Activated naive CD4-positive, alpha-beta T cell treated with anti-CD3 and anti-CD28 coated beads for 36 hours (primary cell): ENCODE measurements around the gene KLHL36. TPM values are rescaled to one million over a fixed set of nuclear protein-coding genes. Genes with fewer than 3 reads are reported as not detected.
"Not testable (repeated sequence)": the region's sequence is repeated elsewhere in the genome, so short reads cannot be mapped to it uniquely, and the experiment has no call there.

Experiments
- CTCF ChIA-PET: fragments of 350-600 bp; sonication (Branson Sonifier 250); formaldehyde crosslinking; loops from one replicate; lab custom pipeline; 2021; ENCODE audit warnings: antibody characterized with exemption; lab: Charles Lee
- DNase-seq: peaks from one replicate; pipeline ENCODE4 v3.0.0-alpha.2; 2020
- H3K27ac Mint-ChIP-seq: one replicate; pipeline ENCODE4 v1.8.0; 2021; ENCODE audit warnings: mild to moderate bottlenecking, mixed read lengths
- H3K27me3 Mint-ChIP-seq: one replicate; pipeline ENCODE4 v1.8.0; 2021; ENCODE audit warnings: low read depth, mixed read lengths
- H3K36me3 Mint-ChIP-seq: one replicate; pipeline ENCODE4 v1.8.0; 2021; ENCODE audit warnings: low read depth, mixed read lengths
- H3K4me1 Mint-ChIP-seq: one replicate; pipeline ENCODE4 v1.8.0; 2021; ENCODE audit warnings: low read depth, mixed read lengths
- H3K4me3 Mint-ChIP-seq: one replicate; pipeline ENCODE4 v1.8.0; 2021; ENCODE audit warnings: mild to moderate bottlenecking, moderate library complexity, mixed read lengths
- H3K9me3 Mint-ChIP-seq: one replicate; pipeline ENCODE4 v1.8.0; 2021; ENCODE audit warnings: mixed read lengths
- intact Hi-C: fragments of 100-400 bp; cut with micrococcal nuclease; formaldehyde crosslinking; loops from one replicate; pipeline ENCODE4 v1.15.1; 2023
- total RNA-seq, 2 experiments: library from RNA; stranded (reverse); gene quantifications; one replicate each; pipeline ENCODE4 v1.2.3, GENCODE V29; 2021

KLHL36 gene
- total RNA-seq, 2 experiments from 2014 or later = 45.7 to 50.3 TPM

DNA sequence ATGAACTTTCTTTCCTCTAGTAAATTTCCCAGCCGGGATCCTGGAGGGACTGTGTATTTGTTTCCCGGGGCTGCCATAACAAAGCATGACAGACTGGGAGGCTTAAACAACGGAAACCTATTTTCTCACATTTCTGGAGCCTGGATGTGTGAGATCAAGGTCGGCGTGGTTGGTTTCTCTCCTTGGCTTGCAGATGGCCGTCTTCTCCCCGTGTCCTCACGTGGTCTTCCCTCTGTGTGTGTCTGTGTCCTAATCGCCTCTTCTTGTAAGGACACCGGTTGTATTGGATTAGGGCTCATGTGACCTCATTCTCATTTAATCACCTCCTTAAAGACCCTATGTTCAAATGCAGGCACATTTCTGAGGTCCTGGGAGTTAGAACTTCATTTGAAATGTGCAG is 29.5 kb downstream of the KLHL36 start:
- no peaks in the 10 kb centered on the region for H3K27me3 Mint-ChIP-seq
- intact Hi-C loops = loop anchor here (10.0 kb wide), 1 partner anchor 277 kb away; no protein-coding TSS in a partner anchor
- H3K27ac Mint-ChIP-seq = no peak overlapping the region
- CTCF ChIA-PET = no interaction called here
- H3K4me1 Mint-ChIP-seq = no peaks in the 10 kb centered on the region
- DNase-seq = no peak
- no peak overlapping the region for H3K4me3 Mint-ChIP-seq
- no peaks in the 10 kb centered on the region for H3K36me3 Mint-ChIP-seq
- no peaks in the 10 kb centered on the region for H3K9me3 Mint-ChIP-seq

GRCh38 chr16:84678541-84678940 is 30.2 kb downstream of the KLHL36 start:
- H3K4me3 Mint-ChIP-seq = no peak overlapping the region
- CTCF ChIA-PET = interaction anchor here (0.6 kb wide), 1 partner anchor 856 kb away, joined by 5 read pairs; no protein-coding TSS in a partner anchor
- no peaks in the 10 kb centered on the region for H3K9me3 Mint-ChIP-seq
- no peaks in the 10 kb centered on the region for H3K4me1 Mint-ChIP-seq
- H3K36me3 Mint-ChIP-seq = no peaks in the 10 kb centered on the region
- H3K27me3 Mint-ChIP-seq = no peaks in the 10 kb centered on the region
- intact Hi-C loops = loop anchor here (10.0 kb wide), 1 partner anchor 276 kb away; no protein-coding TSS in a partner anchor
- H3K27ac Mint-ChIP-seq = no peak overlapping the region
- DNase-seq = no peak

- no peak overlapping the region for H3K4me3 Mint-ChIP-seq
- CTCF ChIA-PET = interaction anchor here (0.6 to 2.1 kb wide), 5 partner anchors 7 to 259 kb away, joined by 3 to 6 read pairs (median 4); no protein-coding TSS in a partner anchor
- H3K27me3 Mint-ChIP-seq = no peaks in the 10 kb centered on the region
- DNase-seq = no peak
- no peaks in the 10 kb centered on the region for H3K4me1 Mint-ChIP-seq
- intact Hi-C loops = no loop called here
- H3K27ac Mint-ChIP-seq = no peak overlapping the region
- H3K36me3 Mint-ChIP-seq = no peaks in the 10 kb centered on the region
- no peaks in the 10 kb centered on the region for H3K9me3 Mint-ChIP-seq
Observed at GRCh38 chr16:84680165-84680842, 32.0 kb downstream of the KLHL36 start.

DNA sequence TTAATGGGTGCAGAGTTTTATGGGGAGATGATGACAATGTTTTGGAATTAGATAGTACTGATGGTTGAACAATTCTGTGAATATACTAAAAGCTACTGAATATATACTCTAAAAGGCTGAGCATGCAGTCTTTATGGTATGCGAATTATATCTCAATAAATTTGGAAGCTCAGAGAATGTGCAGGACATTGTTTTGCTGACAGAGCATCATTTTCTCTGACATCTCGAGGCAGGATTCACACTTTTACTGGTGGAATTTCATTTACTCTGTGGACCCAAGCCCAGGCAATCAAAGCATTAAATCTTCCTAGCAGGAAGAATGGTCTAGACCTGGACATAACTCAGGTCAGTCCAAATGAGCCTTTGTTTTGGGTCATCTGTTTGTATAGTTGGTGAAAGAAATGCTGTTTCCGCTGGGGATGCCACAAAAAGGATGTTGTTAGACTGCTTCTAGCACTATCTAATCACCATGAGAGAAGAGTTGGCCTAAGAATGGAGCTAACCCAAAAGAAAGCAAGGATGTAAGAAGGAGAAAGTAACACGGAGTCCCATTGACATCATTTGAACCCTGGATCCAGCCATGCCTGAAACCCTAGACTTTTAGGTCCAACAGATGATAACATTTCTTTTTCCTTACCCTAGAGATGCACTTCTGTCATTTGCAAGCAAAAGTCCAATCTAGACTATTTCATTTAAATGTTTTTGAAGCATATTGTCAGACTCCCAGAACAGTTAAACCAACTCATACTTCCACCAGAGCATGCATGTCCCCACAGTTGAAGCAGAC is 32.7 kb downstream of the KLHL36 start:
- Mint-ChIP-seq H3K36me3 (no peaks in the 10 kb centered on the region), H3K4me1 (no peaks in the 10 kb centered on the region), H3K9me3 (no peaks in the 10 kb centered on the region), H3K27ac (no peak overlapping the region), H3K4me3 (no peak overlapping the region), H3K27me3 (no peaks in the 10 kb centered on the region)
- CTCF ChIA-PET = interaction anchor here (0.6 to 2.1 kb wide), 2 partner anchors 8 to 258 kb away, joined by 4 to 6 read pairs; no protein-coding TSS in a partner anchor
- DNase-seq = no peak
- intact Hi-C loops = no loop called here

GRCh38 chr16:84683691-84684591 is 35.6 kb downstream of the KLHL36 start:
- intact Hi-C loops = no loop called here
- no peak overlapping the region for H3K4me3 Mint-ChIP-seq
- H3K27me3 Mint-ChIP-seq = no peaks in the 10 kb centered on the region
- CTCF ChIA-PET = interaction anchor here (0.6 to 1.1 kb wide), 3 partner anchors 12 to 54 kb away, joined by 3 to 4 read pairs (median 3); no protein-coding TSS in a partner anchor
- no peaks in the 10 kb centered on the region for H3K36me3 Mint-ChIP-seq
- DNase-seq = no peak
- H3K27ac Mint-ChIP-seq = no peak overlapping the region
- H3K4me1 Mint-ChIP-seq = peaks cover 4% of the 10 kb centered on the region
- H3K9me3 Mint-ChIP-seq = no peaks in the 10 kb centered on the region

DNA sequence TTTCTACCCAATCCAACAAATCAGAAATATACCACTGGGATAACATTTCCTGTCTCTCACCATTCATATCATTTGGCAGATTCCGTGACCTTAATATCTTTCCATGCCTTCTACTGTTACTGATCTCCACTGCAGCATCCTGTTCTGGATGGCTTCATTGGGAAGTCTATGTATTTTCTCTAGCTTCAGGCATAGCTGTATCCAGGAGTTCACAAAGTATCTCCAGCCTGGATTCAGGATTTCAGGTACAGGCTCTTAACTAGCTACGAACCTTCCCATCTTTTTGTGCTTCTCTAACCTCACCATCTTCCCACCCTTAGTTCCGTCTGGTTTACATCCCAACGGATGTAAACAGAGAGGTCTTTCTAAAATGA is 36.3 kb downstream of the KLHL36 start:
- intact Hi-C loops = no loop called here
- Mint-ChIP-seq H3K4me3 (no peak overlapping the region), H3K36me3 (no peaks in the 10 kb centered on the region), H3K9me3 (no peaks in the 10 kb centered on the region), H3K4me1 (peaks cover 4% of the 10 kb centered on the region), H3K27me3 (no peaks in the 10 kb centered on the region), H3K27ac (no peak overlapping the region)
- DNase-seq = no peak
- CTCF ChIA-PET = interaction anchor here (1.0 to 1.1 kb wide), 2 partner anchors 13 to 54 kb away, joined by 3 to 4 read pairs; no protein-coding TSS in a partner anchor

DNA sequence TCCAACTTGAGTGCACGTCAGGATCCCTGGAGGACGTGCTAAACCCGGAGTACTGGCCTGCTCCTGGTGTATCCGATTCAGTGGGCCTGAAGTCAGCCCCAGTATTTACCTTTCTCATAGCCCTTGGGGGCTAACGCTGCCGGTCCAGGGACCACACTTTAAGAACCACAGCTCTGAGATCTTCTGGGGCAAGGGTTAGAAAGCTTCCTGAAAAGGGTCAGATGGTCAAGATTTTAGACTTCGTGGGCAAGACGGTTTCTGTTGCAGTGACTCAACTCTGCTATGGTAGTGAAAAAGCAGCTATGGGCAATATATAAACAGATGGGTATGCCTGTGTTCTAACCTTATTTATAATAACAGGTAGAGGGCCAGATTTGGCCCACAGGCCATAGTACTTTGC is 36.9 kb downstream of the KLHL36 start:
- no peaks in the 10 kb centered on the region for H3K9me3 Mint-ChIP-seq
- intact Hi-C loops = no loop called here
- DNase-seq = no peak
- CTCF ChIA-PET = interaction anchor here (0.6 to 2.1 kb wide), 4 partner anchors 14 to 94 kb away, joined by 3 to 6 read pairs (median 4); no protein-coding TSS in a partner anchor
- H3K27ac Mint-ChIP-seq = no peak overlapping the region
- H3K4me3 Mint-ChIP-seq = no peak overlapping the region
- H3K36me3 Mint-ChIP-seq = no peaks in the 10 kb centered on the region
- H3K4me1 Mint-ChIP-seq = peaks cover 4% of the 10 kb centered on the region
- H3K27me3 Mint-ChIP-seq = no peaks in the 10 kb centered on the region

DNA sequence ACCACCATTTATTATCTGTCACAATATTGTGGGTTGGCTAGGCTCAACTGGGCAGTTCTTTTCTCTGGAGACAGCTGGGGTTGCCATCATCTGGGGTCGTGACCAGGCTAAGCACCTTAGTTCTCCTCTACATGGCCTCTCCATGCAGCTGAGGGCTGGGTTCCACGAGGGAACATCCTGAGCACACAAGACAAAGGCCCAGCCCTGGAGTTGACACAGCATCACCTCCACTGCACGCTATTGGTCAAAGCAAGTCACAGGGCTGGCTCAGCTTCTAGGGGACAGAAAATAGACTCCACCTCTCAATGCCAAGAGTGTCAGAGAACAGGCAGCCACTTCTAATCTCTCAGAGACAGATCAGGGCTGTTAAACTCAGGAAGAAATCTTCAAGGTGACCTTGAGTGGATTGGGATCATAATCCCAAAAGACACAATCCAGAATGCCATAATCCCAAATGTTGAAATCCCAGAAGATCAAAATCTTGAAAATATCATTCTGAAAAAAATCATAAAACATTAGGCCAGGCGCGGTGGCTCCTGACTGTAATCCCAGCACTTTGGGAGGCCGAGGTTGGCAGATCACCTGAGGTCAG is 38.5 kb downstream of the KLHL36 start:
- intact Hi-C loops = no loop called here
- no peak for DNase-seq
- no peak overlapping the region for H3K4me3 Mint-ChIP-seq
- CTCF ChIA-PET = interaction anchor here (0.6 to 2.9 kb wide), 6 partner anchors 14 to 513 kb away, joined by 3 to 15 read pairs (median 5); no protein-coding TSS in a partner anchor
- H3K27ac Mint-ChIP-seq = no peak overlapping the region
- no peaks in the 10 kb centered on the region for H3K27me3 Mint-ChIP-seq
- H3K36me3 Mint-ChIP-seq = no peaks in the 10 kb centered on the region
- H3K9me3 Mint-ChIP-seq = no peaks in the 10 kb centered on the region
- H3K4me1 Mint-ChIP-seq = peaks cover 4% of the 10 kb centered on the region

GRCh38 chr16:84687715-84688114 is 39.4 kb downstream of the KLHL36 start:
- intact Hi-C loops = no loop called here
- DNase-seq = peak; percentile 9
- Mint-ChIP-seq H3K27ac (no peak overlapping the region), H3K4me3 (no peak overlapping the region), H3K9me3 (no peaks in the 10 kb centered on the region), H3K4me1 (peaks cover 4% of the 10 kb centered on the region), H3K27me3 (no peaks in the 10 kb centered on the region), H3K36me3 (no peaks in the 10 kb centered on the region)
- CTCF ChIA-PET = interaction anchor here (0.6 to 2.9 kb wide), 5 partner anchors 15 to 514 kb away, joined by 3 to 15 read pairs (median 7); no protein-coding TSS in a partner anchor

DNA sequence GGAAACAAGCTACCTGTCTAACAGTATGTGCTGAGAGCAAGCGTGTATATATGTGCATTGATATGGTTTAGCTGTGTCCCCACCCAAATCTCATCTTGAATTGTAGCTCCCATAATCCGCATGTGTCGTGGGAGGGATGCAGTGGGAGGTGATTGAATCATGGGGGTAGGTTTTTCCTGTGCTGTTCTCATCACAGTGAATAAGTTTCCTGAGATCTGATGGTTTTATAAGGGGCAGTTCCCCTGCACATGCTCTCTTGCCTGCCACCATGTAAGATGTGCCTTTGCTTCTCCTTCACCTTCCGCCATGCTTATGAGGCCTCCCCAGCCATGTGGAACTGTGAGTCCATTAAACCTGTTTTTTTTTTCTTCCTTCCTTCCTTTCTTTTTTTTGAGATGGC is 39.9 kb downstream of the KLHL36 start:
- intact Hi-C loops, H3K27me3 Mint-ChIP-seq, H3K4me1 Mint-ChIP-seq, DNase-seq, H3K4me3 Mint-ChIP-seq, H3K36me3 Mint-ChIP-seq, H3K27ac Mint-ChIP-seq, H3K9me3 Mint-ChIP-seq: not testable (repeated sequence)
- CTCF ChIA-PET = interaction anchor here (0.8 to 2.9 kb wide), 3 partner anchors 16 to 38 kb away, joined by 3 to 15 read pairs (median 7); no protein-coding TSS in a partner anchor

- no peak for DNase-seq
- Mint-ChIP-seq H3K4me1 (peaks cover 4% of the 10 kb centered on the region), H3K9me3 (no peaks in the 10 kb centered on the region), H3K27me3 (no peaks in the 10 kb centered on the region), H3K27ac (no peak overlapping the region), H3K36me3 (no peaks in the 10 kb centered on the region), H3K4me3 (no peak overlapping the region)
- intact Hi-C loops = no loop called here
- CTCF ChIA-PET = interaction anchor here (0.8 to 1.5 kb wide), 3 partner anchors 37 to 49 kb away, joined by 3 to 7 read pairs (median 3); no protein-coding TSS in a partner anchor
Observed at GRCh38 chr16:84689111-84689510, 40.8 kb downstream of the KLHL36 start.
